SK-N-SH (cell line): Measurements from ENCODE around the gene KCNS1.

ENCODE experiments used
- CTCF ChIP-seq: fragments of 200-600 bp; sonication (generic); IDR thresholded peaks from 2 replicates; pipeline ENCODE4 v1.6.1; 2017; ENCODE audit warnings: antibody characterized with exemption, mild to moderate bottlenecking, moderate library complexity
- EP300 ChIP-seq, 2 experiments: IDR thresholded peaks; 2 replicates each; pipeline versions ENCODE4 v1.4.0 to v1.6.1; 2012; ENCODE audit warnings: borderline replicate concordance in 1 of 2, low read depth in 1 of 2, low read length in 1 of 2
- EZH2phosphoT487 ChIP-seq: fragments of 200-600 bp; sonication (generic); IDR thresholded peaks from 2 replicates; pipeline ENCODE4 v1.6.1; 2017; ENCODE audit warnings: low read depth, mixed run types, mild to moderate bottlenecking, antibody characterized with exemption, moderate library complexity, borderline replicate concordance
- FOSL2 ChIP-seq: IDR thresholded peaks from 2 replicates; pipeline ENCODE4 v1.4.0; 2012; ENCODE audit warnings: low read depth, mild to moderate bottlenecking, moderate library complexity, borderline replicate concordance
- FOXJ3 ChIP-seq: sonication (generic); formaldehyde crosslinking; IDR thresholded peaks from 2 replicates; pipeline ENCODE4 v1.5.1; 2020; ENCODE audit warnings: mild to moderate bottlenecking, missing genetic modification reagents
- MXI1 ChIP-seq: IDR thresholded peaks from 2 replicates; pipeline ENCODE4 v1.6.1; 2012; ENCODE audit warnings: mild to moderate bottlenecking, low read depth, low read length, improper control_type of control experiment
- NFIC ChIP-seq: IDR thresholded peaks from 2 replicates; pipeline ENCODE4 v1.4.0; 2012; ENCODE audit warnings: borderline replicate concordance
- NRF1 ChIP-seq: IDR thresholded peaks from 2 replicates; pipeline ENCODE4 v1.6.1; 2012; ENCODE audit warnings: low read depth, mild to moderate bottlenecking, low read length
- POLR2AphosphoS5 ChIP-seq: IDR thresholded peaks from 2 replicates; pipeline ENCODE4 v1.6.1; 2012; ENCODE audit warnings: low read depth, low read length
- RAD21 ChIP-seq: IDR thresholded peaks from 2 replicates; pipeline ENCODE4 v1.6.1; 2012; ENCODE audit warnings: mild to moderate bottlenecking, low read length
- RCOR1 ChIP-seq: fragments of 150-350 bp; IDR thresholded peaks from 2 replicates; pipeline ENCODE4 v1.6.1; 2017; ENCODE audit warnings: antibody characterized with exemption, low read length
- REST ChIP-seq: IDR thresholded peaks from 2 replicates; pipeline ENCODE4 v1.6.1; 2012; ENCODE audit warnings: mild to moderate bottlenecking, low read depth, low read length, moderate library complexity
- TEAD4 ChIP-seq: IDR thresholded peaks from 2 replicates; pipeline ENCODE4 v1.4.0; 2012; ENCODE audit warnings: mild to moderate bottlenecking, borderline replicate concordance; ENCODE audit not compliant: insufficient read depth
- USF2 ChIP-seq: fragments of 150-350 bp; IDR thresholded peaks from 2 replicates; pipeline ENCODE4 v1.6.1; 2017; ENCODE audit warnings: antibody characterized with exemption, low read length, low read depth, borderline replicate concordance

- TF ChIP-seq POLR2AphosphoS5 (0 out of 2 replicates have a peak, but pooled peaks have one; percentile 11), CTCF (no peak), FOSL2 (no peak), NFIC (no peak), MXI1 (no peak), EP300 (IDR thresholded peaks at IDR 0.05; ENCODE audit: borderline replicate concordance in 1 of 2, low read depth in 1 of 2, low read length in 1 of 2) (peak in 1 of 2 experiments; percentile 55; a peak in 1 of 4 replicates), FOXJ3 (CRISPR knock-in tag) (no peak), RAD21 (no peak), REST (0 out of 2 replicates have a peak, but pooled peaks have one; percentile 25), USF2 (no peak), RCOR1 (no peak), NRF1 (no peak), TEAD4 (no peak), EZH2phosphoT487 (no peak)
These were observed 48.1 kb downstream of the KCNS1 start for GRCh38 chr20:45052698-45053429.
